ENCODE measurements around the gene FBXL19.

FBXL19 gene

GRCh38 chr16:30969246-30969842 is 46.0 kb downstream of the FBXL19 start:
- no peak for DNase-seq

- no peak for DNase-seq
Measured at GRCh38 chr16:30971298-30971697, 47.9 kb downstream of the FBXL19 start.

DNA sequence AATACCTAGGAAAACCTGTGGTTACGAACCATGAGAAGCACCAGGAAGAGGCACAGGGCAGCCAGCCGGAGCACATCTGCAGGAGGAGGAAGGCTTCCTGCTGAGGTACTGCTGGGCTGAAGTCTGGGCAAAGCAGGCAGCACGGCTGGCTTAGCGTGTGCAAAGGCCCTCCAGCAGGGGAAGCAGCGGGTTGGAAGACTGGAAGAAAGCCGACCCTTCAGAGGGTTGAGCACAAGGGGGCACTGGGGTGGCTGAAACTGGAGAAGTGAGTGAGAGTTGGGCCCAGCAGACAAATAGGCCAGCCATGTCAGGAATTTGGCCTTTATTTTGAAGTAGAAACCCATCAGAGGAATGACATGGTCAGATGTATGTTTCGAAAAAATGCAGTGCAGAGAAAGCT is 49.5 kb downstream of the FBXL19 start:
- DNase-seq, result no peak

GRCh38 chr16:30974348-30974747 is 51.0 kb downstream of the FBXL19 start:
- DNase-seq, result no peak

GRCh38 chr16:30976486-30976885 is 53.1 kb downstream of the FBXL19 start:
- DNase-seq, result no peak

GRCh38 chr16:30977502-30977901 is 54.1 kb downstream of the FBXL19 start:
- DNase-seq, result no peak

DNA sequence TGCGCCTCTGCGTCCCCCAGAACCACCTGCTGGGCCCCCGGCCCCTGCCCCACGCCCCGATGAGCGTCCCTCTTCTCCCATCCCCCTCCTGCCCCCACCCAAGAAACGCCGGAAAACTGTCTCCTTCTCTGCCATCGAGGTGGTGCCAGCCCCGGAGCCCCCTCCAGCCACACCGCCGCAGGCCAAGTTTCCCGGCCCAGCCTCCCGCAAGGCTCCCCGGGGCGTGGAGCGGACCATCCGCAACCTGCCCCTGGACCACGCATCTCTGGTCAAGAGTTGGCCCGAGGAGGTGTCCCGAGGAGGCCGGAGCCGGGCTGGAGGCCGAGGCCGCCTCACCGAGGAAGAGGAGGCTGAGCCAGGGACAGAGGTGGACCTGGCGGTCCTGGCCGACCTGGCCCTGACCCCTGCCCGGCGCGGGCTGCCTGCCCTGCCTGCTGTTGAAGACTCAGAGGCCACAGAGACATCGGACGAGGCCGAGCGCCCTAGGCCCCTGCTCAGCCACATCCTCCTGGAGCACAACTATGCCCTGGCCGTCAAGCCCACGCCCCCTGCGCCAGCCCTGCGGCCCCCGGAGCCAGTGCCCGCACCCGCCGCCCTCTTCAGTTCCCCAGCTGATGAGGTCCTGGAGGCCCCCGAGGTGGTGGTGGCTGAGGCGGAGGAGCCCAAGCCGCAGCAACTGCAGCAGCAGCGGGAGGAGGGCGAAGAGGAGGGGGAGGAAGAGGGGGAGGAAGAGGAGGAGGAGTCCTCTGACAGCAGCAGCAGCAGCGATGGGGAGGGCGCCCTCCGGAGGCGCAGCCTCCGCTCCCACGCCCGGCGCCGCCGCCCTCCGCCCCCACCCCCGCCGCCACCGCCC is 56.0 kb downstream of the FBXL19 start:
- DNase-seq, result no peak

GRCh38 chr16:30980023-30980371 is 56.6 kb downstream of the FBXL19 start:
- DNase-seq, result no peak

DNA sequence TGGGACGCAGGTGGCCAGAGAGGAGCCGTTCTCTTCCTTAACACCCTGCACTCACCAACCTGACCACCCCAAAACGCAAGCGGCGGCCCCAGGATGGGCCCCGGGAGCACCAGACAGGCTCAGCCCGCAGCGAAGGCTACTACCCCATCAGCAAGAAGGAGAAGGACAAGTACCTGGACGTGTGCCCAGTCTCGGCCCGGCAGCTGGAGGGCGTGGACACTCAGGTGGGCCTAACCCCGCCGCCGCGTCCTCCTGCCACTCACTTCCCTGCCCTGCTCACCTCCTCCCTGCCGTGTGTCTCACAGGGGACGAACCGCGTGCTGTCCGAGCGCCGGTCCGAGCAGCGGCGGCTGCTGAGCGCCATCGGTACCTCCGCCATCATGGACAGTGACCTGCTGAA is 57.1 kb downstream of the FBXL19 start:
- no peak for DNase-seq

DNA sequence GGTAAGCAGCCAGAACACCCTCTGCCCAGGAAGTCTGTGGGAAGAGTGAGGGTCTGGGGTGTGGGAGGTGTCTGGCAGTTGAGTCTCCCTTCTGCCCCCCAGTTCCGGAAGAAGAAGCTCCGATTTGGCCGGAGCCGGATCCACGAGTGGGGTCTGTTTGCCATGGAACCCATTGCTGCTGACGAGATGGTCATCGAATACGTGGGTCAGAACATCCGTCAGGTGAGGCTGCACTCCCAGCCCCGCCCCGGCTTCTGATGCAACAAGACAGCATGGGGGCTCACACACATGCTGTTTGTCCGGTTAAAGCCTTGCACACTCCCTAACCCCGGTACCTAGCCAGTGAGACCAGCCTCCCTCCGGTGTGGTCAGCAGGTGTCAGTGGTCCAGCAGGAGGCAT is 57.6 kb downstream of the FBXL19 start:
- no peak for DNase-seq

DNA sequence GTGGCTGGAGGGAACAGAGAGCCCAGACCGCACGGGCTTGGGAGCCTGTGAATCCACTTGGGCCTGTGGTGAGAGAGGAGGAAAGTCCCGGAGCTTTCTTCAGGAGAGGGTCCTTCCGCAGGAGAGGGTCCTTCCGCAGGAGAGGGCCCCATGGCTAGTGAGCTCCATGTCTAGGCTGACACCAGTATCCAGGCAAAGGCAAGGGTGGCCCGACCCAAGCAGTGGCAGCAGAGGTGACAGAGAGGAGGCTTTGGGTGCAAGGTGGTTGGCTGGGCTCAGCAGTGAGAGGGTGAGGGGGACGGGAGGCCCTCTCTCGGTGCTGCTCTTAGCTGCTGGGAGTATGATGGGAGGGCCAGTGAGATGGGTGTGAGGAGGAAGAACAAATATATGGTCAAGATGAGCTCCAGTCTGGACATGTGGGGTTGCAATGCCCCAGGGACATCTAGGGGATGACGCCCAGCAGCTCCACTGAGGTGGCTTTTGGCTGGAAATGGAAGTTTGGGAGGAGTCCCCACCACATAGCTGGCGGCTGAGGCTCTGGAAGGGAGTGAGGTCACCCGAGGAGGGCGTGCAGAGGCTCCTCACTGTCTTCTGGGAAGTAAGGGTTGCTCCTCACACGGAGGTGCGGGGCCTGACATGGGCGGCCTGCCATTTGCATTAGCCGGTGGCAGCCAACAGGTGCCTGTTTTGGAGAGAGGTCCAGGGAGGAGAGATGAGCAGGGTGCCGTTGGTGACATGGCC is 59.3 kb downstream of the FBXL19 start:
- DNase-seq, result no peak

DNA sequence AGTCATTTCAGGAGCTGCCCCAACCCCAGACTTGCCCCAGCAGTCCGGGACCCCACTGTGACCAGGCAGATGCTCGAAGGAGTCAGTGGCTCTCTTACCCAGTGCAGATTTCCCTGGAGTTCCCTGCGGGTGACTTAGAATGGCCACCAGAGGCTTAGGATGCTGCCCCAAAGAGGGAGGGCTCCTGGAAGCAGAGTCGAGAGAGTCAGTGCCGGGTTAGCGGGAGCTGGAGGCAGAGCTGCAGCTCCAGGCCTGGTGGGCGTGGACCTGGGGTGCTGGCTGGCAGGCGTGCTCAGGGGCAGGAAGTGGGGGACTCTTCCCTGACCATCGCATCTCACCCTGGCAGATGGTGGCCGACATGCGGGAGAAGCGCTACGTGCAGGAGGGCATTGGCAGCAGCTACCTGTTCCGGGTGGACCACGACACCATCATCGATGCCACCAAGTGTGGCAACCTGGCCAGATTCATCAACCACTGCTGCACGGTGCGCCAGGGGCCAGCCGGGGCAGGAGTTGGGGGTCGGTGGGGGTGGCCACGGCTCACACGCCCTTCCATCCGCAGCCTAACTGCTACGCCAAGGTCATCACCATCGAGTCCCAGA is 60.0 kb downstream of the FBXL19 start:
- no peak for DNase-seq

DNA sequence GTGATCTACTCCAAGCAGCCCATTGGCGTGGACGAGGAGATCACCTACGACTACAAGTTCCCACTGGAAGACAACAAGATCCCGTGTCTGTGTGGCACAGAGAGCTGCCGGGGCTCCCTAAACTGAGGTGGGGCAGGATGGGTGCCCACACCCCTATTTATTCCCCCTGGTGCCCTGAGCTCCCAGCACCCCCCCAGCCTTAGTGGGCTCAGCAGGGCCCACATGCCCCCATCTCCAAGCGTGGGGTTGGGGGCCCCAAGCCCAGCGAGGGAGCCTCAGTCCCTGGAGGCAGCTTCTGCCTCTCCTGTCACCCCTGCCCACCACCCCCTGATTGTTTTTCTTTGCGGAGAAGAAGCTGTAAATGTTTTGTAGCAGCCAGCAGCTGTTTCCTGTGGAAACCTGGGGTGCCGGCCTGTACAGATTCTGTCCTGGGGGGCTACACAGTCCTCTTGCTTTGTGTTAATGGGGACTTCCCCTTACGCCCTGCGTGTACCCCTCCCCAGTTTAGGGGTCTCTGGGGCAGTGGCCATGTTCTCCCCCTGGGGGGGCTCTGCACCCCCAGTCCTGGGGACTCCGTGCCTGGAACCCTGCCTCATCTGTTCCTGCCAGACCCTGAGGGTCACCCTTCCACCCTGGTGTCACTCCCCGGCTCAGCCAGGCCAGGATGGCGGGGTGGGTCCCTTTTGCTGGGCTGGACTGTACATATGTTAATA is 60.7 kb downstream of the FBXL19 start:
- DNase-seq, result no peak

DNA sequence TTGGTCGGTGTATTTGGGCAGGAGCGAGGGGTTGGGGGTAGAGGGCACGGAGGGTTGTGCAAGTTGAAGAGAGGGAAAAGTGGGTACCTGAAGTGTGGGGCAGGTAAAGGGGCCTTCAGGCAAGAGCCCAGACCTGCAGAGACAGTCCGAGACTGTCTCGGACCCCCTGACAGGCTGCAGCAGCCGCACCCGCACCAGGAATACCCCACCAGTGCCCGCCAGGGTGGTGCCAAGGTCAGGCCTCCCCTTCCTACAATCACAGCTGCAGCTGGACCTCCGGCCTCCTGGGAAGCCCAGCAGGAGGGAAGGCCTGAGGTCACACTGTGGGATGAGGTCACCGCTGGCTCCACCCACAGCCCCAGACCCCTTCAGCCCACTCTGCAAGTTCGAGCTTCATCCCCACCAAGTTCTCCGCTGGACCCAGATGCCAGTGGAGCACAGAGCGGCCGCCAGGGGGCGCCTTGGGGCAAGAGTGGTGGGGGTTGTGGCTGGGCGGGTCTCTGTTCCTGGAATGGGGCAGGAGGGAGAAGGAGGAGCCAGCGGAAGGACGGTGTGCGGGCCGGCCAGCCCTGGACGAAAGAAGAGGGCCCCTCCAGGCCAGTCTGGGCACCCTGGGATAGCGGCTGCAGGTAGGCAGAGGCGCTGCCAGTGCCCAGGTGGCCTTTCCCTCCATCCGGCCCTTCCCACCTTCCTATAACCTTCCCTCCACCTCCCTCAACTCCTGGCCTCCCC is 61.5 kb downstream of the FBXL19 start, which contains the start of gene HSD3B7:
TSS of gene HSD3B7 (plus strand) at position 539 of the 732 bp plus-strand sequence. CDS start 452 bp downstream, outside the sequence.
- DNase-seq, result peak; percentile 23

- DNase-seq, result no peak
Measured at GRCh38 chr16:30985401-30986128, 62.2 kb downstream of the FBXL19 start.

GRCh38 chr16:30986129-30986991 is 63.0 kb downstream of the FBXL19 start:
- no peak for DNase-seq

- no peak for DNase-seq
Measured at GRCh38 chr16:30987581-30988190, 64.3 kb downstream of the FBXL19 start.

DNA sequence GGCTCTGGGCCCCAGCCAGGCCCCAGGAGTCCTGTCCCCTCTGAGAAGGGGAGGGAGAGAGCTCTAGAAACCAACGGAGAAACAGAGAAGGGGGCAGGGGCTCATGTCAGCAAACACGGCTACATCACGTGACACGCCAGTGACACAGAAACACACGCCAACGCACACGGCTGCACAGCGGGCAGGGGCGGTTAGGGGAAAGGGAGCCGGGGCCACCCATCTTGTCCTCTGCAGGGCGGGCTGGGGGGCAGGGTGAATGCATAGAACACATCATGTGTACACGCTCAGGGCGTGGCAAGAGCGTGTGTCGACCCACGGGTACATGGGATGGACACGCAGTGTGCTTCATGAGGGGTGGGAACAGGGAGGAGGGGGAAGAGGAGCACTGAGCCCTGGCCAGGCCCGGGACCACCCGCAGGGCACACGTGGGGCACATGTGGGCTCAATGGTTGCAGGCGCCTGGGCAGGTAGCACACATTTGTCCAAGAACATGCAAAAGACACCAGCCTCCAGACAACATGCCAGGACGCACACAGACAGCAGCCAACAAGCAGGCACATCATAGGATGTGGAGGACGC is 66.2 kb downstream of the FBXL19 start:
- no peak for DNase-seq

DNA sequence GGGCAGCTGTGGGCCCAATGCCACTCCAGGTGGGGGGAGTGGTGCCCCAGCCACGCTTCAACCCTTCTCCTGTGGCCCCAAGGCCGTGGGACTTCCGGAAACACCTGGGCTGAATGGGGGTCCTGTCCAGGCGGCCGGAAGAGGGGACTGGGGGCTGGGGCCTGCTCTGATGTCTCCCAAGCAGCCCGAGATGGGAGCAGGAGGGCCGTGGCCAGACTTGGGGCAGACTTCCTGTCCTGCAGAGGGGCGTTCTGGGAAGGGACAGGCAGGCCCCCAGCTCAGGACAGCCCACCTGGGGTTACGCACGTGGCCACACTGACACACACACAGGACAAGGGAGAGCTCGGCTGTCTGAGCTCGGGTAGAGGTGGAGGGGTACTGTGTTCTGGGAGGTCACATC is 66.7 kb downstream of the FBXL19 start:
- no peak for DNase-seq

Measured in NCI-H1048 (cell line).